ENCODE data around the gene PAPPA2.

Gene PAPPA2

DNA sequence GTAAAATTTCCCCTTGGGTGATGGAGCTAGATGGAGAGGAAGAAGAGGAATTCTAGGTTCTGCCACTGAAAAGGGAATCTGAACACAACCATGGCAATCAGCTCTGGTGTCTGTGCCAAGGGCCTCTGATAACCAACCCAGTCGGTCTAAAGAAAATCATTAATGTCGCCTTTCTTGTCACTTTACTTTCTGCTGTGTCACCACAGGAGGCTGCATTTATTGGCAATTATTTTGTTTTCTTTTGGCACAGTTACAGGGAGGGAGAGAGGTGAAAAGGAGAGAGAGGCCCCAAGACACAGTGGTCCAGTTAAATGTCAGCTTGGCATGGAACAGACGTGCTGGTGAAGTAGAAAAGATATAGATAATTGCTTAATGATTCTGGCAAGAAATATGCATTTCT is 414.6 kb downstream of the PAPPA2 start:
- no peak for DNase-seq

GRCh38 chr1:176878750-176879536 is 416.0 kb downstream of the PAPPA2 start:
- no peak for DNase-seq

GRCh38 chr1:176879784-176880620 is 417.0 kb downstream of the PAPPA2 start:
- DNase-seq = no peak

- DNase-seq = peak; percentile 23
Measured at GRCh38 chr1:176880955-176881595, 418.1 kb downstream of the PAPPA2 start.

DNA sequence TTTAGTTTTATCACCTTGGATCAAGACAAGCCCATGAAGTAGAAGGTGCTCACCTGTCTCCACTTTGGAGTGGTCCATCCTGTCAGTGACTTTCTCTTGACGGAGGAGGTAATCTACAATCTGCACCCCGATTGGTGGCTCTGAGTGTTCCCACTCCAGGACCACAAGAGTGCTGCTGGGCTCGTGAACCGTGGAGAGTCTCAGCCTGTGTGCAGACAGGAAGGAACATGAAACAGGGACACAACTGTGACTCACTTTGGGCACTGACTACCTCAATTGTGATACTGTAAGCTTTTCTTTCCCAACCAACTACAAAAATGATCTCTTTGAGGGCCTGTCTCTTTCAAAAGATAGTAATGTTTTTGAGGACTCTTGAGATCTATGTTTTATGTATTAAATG is 421.3 kb downstream of the PAPPA2 start:
- no peak for DNase-seq

DNA sequence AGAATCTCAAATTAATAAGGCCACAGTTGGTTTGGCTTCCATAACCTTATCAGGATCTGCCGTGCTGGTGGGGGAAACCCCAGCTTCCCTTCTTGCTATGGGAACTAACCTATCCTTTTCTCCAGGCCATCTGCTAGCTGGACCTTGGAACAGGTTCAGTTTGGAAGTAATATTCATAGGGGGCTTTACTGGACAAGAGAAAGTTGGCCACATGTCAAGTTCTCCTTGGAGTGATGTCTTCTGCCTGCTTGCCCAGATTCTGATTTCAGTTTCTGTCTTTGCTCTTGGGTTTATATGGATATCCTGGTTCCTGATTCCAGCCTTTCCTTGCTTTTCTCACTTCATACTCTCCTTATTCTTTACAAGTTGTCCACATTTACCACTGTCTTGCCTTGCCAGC is 421.9 kb downstream of the PAPPA2 start:
- no peak for DNase-seq

- no peak for DNase-seq
Measured at GRCh38 chr1:176885341-176885740, 422.4 kb downstream of the PAPPA2 start.

DNA sequence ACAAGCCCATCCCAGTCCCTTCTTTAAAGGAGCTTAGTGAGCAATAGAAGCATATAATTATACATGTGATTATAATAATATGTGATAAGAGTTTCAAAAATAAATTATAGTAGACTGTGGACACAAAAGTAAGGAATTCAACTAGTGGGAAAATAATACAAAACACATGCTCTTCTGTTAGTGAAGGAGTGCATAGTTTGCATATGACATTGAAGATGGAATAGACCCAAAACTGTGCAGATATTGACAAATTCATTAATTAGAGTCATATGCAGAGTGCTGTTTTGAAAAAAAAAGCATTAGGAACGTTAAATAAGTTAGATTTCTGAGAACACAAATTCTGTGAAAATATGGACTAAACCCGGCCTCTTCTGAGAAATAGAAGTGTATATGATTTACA is 422.8 kb downstream of the PAPPA2 start:
- DNase-seq = no peak

GRCh38 chr1:176888471-176889032 is 425.6 kb downstream of the PAPPA2 start:
- no peak for DNase-seq

GRCh38 chr1:176893625-176894352 is 430.8 kb downstream of the PAPPA2 start:
- no peak for DNase-seq

GRCh38 chr1:176894450-176894849 is 431.5 kb downstream of the PAPPA2 start:
- DNase-seq = no peak

Measured in stimulated activated CD4-positive, alpha-beta T cell treated with anti-CD3 and anti-CD28 coated beads, Interleukin-4, amount 100 ng/mL, for 1 hour (primary cell).